GM10248 (cell line): Measurements from ENCODE around the gene PDE4D.

Source experiments
- CTCF ChIA-PET: fragments of 300-600 bp; sonication (Branson Sonifier 250); formaldehyde crosslinking; extraction: SDS; loops from one replicate; lab custom pipeline; 2021; ENCODE audit warnings: antibody characterized with exemption; lab: Yijun Ruan, JAX
- POLR2A ChIA-PET: fragments of 350-650 bp; sonication (Branson Sonifier 250); formaldehyde crosslinking; extraction: SDS; loops from one replicate; lab custom pipeline; 2020; ENCODE audit warnings: antibody characterized with exemption; lab: Yijun Ruan, JAX
- DNase-seq: peaks from one replicate; pipeline ENCODE4 v3.0.0; 2012; ENCODE audit errors: extremely low spot score
- CTCF ChIP-seq: IDR thresholded peaks from 2 replicates; pipeline ENCODE4 v1.5.1; 2012; ENCODE audit warnings: mild to moderate bottlenecking, low read depth; ENCODE audit errors: extremely low read depth, missing control alignments, control extremely low read depth

PDE4D gene

GRCh38 chr5:59637884-59638580 is 255.5 kb downstream of the PDE4D start:
- ChIA-PET POLR2A (no interaction called here), CTCF (interaction anchor here (1.4 kb wide), 1 partner anchor 20 kb away, joined by 3 read pairs; no protein-coding TSS in a partner anchor)
- TF ChIP-seq CTCF: no peak
- no peak for DNase-seq

- CTCF ChIA-PET: interaction anchor here (2.2 kb wide), 1 partner anchor 44 kb away, joined by 6 read pairs; no protein-coding TSS in a partner anchor
- POLR2A ChIA-PET: no interaction called here
- DNase-seq: no peak
- TF ChIP-seq CTCF: no peak
Observed at GRCh38 chr5:59629561-59629960, 264.0 kb downstream of the PDE4D start.

GRCh38 chr5:59628062-59628828 is 265.3 kb downstream of the PDE4D start:
- ChIA-PET CTCF (no interaction called here), POLR2A (no interaction called here)
- TF ChIP-seq CTCF: no peak
- no peak for DNase-seq

- POLR2A ChIA-PET: no interaction called here
- no peak for TF ChIP-seq CTCF
- CTCF ChIA-PET: interaction anchor here (1.0 to 1.4 kb wide), 2 partner anchors 13 to 36 kb away, joined by 3 to 4 read pairs; no protein-coding TSS in a partner anchor
Observed at GRCh38 chr5:59624898-59625297, 268.6 kb downstream of the PDE4D start.

GRCh38 chr5:59622848-59623247 is 270.7 kb downstream of the PDE4D start:
- POLR2A ChIA-PET: no interaction called here
- no peak for TF ChIP-seq CTCF
- no peak for DNase-seq
- CTCF ChIA-PET: interaction anchor here (1.5 kb wide), 1 partner anchor 13 kb away, joined by 4 read pairs; no protein-coding TSS in a partner anchor

More at GRCh38 chr5:59624898-59625297, 268.6 kb downstream of the PDE4D start:
- DNase-seq: no peak

GRCh38 chr5:59621477-59621876 is 272.0 kb downstream of the PDE4D start:
- no peak for DNase-seq
- POLR2A ChIA-PET: no interaction called here
- TF ChIP-seq CTCF: no peak
- CTCF ChIA-PET: interaction anchor here (1.2 to 1.3 kb wide), 2 partner anchors 11 to 240 kb away, joined by 3 to 4 read pairs; no protein-coding TSS in a partner anchor
